ENCODE results near the gene TMEM175.

The TMEM175 gene

DNA sequence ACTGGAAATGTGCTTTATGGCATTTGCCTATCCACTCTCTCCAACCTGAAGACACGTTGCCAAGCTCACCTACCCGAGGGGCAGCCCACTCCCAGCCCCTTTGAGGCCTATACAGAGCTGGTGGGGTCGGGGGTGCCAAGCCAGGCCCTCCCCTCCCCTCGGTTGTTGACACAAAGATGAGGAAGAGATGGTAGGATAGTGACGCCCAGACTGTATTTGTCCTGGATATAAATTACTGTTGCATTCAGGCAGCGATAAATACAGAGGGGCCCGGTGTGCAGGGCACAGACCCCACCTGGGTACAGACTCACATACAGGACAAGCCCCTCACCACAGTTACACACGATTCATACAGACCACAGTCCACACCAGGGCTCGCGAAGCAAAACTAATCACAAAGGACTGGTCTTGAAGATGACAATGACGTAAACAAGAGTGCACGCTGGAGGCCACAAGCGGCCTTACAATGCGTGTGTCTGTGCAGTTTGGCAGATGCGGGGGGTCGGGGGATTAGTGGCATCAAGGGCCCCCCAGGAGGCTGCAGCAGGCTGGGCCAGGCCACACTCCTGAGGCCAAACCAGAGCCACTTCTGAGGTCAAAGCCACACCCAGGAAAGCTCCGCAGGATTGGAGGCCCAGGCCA is 26.6 kb downstream of the TMEM175 start:
- no peak for DNase-seq (ENCODE audit: low read depth in 3 of 3)

DNA sequence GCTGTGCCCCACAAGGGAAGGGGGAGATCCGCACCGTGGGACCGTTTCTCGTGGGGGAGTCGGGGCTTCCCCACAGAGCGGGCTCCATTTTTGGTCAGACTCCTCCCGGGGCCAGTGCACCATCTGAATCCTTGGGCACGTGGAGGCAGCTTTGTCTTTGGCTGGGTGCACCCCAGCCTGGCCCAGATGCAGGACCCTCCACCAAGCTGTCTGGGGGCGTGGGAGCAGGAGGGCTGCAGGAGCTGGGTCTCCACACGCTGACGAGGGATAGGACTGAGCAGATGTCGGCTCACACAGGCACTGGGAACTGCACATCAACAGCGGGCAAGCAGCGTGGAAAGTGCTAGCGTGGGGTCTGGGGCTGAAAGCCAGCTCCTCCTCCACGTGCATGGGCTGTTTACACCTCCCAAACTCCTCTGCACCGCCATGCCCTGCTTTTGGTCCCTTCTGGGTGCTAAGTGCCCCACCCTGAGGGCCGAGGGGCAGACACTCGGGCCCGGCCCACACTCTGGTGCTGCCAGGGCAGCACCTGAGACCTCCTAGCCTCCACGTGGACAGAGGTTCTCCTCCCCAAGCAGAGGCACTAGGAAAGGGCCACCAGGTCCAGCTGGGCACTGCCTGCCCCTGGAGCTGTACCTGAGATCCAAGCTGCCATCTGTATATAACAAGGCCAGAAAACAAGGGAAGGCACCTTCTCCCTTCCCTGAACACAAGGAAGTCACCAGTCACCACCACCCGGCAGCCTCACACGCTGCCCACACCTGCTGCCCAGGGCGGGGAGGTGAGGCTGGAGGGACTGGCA is 27.3 kb downstream of the TMEM175 start:
- no peak for DNase-seq (ENCODE audit: low read depth in 3 of 3)

DNA sequence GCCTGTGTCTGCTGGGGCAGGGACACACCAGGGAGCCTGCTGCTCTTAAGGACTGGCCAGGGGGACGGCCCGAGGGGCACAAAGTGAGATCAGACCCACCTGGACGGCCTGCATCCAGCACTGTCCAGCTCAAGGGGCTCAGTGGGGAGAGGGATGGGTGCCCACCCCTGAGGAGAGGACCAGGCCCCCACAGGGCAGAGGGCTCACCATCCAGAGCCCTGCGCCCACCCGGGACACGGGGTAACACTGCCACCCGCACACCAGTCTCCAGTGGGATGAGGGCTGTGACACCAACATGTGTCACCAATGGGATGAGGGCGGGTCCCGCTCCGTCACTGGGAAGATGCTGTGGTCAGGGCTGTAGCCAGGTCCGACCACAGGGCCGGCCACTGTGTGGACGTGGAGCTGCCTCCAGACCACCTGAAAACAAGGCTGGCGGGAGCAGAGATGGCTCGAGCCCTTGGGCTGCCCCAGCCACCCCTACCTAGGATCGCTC is 27.9 kb downstream of the TMEM175 start:
- DNase-seq (ENCODE audit: low read depth in 3 of 3) = no peak

DNA sequence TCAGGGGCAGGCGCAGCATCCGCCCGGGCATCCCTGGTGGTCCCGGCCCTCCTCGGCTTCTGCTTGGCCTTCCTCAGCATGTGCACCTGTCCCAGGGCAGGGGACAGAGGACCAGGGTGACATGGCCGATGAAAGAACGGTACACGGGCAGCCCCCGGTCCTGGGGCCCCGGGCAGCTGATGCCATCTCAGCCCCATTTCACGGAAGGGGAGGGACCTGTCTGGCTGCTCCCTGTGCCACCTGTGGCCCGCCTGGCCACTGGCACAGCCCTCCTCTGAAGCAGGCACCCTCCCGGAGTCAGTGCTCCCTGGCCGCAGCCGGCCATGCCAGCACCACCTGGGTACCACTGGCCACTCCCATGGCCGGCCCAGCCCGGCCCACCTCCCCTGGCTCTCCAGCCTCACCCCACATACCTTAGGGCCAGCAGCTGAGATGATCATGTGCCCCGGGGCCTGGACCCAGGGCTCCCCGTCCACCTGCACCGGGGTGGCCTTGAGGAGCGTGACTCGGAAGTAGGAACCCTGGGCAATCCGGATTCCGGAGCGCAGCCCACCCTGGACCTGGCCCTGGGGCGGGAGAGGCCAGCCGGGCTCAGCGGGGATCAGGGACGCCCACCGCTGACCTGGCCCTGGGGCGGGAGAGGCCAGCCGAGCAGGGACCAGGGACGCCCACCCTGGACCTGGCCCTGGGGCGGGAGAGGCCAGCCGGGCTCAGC is 28.5 kb downstream of the TMEM175 start:
- no peak for DNase-seq (ENCODE audit: low read depth in 3 of 3)

DNA sequence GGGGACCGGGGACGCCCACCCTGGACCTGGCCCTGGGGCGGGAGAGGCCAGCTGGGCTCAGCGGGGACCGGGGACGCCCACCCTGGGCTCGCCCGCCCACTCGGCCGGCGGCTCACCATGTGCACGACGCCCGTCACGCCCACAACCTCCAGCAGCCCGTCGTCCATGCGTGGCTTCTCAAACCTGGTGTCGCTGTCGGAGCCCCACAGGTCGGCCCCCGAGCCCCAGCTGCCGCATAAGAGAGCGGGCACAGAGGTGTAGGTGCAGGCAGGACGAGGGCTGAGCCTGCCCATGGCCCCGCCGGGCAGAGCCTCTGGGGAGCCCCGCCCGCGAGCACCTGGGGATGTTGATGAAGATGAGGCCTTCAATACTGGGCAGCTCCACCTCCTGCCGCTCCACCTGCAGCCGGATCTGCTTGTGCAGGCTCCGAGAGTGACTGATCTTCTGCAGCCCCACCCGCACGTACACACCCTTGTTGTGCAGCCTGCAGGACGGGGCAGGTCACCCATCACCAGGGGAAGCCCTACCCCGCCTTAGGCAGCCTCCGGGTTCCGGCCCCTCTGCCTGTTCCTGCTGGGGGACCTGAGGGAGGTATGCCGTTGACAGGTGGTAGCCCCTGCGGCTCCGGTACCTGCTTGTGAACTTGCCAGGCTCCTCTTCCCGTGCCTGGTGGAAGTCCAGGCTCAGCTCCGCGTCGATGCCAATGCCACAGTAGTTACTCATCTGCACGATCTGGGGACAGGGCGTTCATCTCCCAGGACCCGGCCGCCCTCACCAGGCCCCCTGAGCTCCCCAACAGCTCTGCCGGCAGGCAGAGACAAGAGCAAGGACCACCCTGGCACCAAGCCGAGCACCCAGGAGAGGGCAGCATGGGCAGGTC is 29.3 kb downstream of the TMEM175 start:
- DNase-seq (ENCODE audit: low read depth in 3 of 3) = no peak

DNA sequence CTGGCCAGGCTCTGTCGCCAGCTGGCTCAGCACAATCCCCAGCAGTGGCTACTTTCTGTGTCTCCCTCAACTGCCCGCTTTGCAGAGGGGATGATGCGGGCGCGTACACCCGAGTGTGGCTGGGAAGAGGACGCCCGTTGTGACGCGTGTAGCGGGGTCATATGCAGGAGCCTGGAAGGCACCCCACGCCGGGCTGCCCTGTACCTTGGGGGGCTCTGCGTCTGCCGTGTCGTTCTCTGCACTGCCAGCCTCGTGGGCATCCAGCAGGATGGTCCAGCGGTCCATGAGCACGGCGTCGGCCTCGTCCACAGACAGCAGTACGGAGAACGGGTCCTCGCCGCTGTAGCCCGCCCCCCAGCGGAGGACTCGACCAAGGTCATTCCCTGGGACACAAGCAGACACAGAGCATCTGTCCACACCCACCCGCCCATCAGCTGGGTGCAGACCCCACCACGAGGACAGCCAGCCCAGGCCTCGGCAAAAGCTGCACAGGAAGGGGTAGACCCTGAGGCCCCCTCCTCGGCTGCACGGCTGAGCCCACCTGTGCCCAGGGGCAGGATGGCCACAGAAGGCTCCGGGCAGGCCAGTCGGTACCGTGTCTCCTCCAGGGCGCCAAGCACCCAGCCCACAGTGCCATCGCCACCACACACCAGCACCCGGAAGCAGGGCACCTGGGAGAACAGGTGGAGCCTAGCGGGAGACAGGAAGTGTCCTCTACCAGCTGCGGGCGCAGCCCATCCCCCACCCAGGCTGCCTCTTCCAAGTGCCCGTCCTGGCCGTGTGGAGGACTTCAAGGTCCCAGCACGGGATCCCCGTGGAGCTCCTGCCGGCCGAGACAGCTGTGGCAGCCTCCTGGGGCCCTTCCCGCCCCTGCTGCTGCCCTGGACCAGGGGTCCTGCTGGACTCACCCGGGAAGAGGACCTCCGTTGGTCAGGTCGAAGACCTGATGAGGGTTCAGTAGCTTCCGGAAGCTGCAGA is 30.3 kb downstream of the TMEM175 start:
- DNase-seq (ENCODE audit: low read depth in 3 of 3) = no peak

DNA sequence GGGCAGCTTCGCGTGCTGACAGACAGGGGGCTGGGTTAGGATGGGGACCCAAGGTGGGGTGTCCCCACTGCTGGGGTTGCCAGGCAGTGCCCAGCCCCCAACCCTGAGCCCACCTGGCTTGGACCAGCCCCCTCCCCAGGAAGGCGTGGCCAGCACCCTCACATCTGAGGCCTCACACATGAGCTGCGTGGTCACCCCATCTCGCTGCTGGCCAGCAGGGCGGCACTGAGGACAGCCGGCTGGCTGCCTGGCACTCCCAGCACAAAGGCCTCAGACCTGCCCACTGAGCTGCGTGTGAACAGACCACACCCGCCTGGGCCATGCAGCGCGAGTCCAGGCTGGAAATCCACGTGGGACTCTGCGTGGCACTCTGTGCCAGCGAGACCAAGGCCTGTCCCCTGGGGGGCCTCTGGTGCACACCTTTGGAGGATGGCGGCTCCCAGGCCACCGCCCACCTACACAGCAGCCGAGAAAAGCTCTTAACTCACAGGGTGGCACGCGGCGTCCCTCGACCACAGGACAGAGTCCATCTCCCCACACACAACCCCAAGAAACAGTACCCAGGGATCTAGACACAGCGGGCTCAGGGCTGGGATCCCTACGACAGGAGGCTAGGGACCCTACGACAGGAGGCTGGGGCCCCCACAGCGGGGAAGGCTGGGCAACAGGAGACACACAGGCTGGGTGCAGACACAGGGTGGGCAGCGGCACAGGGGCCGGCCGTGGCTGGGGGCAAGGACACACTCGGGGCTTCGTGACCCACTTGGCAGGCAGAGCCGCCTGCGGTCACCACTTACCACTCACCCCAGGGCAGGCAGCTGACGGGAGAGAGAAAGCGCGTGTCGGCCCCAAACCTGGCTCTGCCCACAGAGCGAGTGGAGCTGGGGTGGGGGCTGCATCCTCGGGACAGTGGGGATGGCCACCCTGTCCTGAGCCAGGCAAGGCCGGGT is 31.3 kb downstream of the TMEM175 start:
- DNase-seq (ENCODE audit: low read depth in 3 of 3) = no peak

DNA sequence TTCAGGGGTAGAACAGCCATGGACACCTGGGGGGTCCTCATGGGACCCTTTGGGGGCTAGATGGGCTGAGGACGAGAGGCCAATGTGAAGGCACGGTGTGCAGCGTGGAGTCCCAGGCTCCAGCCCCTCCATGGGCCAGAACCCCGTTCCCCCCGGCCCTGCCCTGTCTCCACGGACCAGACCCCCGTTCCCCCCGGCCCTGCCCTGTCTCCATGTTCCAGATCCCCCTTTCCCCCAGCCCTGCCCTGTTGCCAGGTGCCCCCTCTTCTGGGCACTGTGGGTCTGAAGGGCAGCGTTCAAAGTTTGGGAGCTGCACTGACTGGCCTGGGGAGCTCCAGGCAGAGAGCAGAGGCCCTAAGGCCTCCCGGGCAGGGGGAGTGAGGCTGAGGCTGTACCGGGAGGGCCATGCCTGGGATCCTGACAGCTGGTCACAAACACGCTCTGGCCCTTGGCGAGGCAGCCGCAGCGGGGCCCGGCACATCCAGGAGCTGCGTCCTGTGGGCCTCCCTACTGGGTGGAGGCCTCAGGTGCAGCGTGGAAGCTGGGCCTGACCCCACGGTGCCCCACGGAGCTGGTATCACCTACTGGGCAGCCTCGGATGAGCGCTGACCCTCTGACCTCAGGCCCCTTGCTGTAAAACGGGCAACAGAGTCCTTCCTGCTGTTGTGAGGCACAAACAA is 32.2 kb downstream of the TMEM175 start:
- DNase-seq (ENCODE audit: low read depth in 3 of 3) = no peak

DNA sequence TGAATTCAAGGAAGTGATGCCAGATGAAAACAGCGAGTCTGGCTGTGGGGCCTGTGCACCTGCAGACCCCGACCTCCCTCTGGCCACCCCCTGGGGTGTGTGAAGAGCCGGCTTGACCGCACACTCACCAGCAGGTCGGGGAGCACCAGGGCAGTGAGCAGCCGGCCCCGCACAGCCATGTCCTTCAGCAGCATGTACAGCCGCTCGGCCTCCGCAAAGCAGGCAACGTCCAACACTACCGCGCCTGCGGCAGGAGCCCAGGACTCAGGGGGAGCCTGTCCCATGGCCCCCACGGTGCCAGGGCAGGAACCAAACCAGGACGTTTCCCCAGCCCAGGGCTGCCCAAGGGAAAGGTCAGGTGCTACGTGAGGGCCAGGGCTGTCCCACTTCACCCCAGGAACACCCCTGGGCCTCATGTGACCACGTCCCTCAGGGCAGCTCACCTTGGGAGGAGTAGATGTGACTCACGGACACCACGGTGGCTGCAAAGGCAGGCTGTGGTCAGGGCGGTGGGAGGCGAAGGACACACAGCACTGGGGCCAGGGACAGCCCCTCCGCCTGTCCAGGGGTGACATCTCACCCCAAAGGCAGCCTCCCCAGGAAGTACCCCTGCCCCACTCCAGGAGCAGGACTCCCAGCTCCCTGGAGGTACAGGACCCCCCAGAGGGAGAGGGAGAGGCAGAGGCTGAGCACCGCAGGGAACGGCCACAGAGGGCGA is 32.9 kb downstream of the TMEM175 start:
- DNase-seq (ENCODE audit: low read depth in 3 of 3) = no peak

DNA sequence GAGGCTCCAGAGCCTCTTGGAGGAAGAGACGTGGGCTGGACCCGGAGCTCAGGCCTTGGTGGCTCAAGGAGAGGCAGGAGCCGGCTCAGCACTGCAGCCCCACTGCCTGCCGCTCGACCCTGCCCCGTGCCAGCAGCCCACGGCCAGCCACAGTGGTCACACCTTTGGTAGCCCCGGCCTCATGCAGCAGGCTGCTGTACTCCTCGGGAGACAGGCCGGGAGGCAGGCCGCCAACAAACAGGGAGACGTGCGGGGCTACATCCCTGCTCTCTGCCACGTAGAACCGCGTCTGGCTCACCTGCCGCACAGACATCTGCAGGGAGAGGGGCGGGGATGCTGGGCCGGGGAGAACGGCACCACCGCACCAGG is 33.5 kb downstream of the TMEM175 start:
- DNase-seq (ENCODE audit: low read depth in 3 of 3) = no peak

DNA sequence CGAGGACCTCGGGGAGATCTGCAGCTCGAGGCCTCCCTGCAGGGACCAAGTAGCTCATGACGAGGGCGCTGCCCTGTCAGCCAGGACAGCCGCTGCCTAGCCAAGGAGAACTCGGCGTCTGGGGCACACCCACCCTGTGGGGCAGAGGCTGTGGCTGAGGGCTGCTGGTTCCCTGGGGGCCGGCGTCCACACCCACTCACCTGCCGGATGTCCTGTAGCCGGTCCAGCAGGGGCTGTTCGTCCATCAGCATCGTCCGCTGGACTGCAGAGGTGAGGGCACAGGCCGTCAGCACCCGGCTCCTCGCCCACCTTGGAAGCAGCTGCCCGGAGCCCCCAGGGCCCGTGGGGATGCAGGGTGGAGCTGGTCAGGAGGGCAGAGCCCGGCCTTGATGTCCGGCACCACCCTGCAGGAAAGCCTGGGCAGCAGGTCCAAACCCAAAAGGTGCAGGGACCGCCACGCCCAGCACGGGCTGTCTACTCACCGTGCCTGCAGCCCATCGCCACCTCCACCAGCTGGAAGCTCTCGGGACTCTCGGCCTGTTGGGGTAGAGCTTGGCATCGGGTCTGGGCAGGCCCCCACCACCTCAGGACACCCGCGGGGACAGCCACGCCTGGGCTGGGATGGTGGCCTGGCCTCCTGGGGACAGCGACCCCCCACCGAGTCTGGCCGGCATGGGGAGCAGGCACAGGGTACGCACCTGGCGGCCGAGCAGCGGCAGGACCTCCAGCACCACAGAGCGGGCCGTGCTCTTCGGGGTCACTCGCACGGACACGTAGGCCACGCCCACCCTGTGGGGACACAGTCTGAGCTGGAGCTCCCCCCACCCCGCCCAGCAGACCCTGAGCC is 34.2 kb downstream of the TMEM175 start:
- no peak for DNase-seq (ENCODE audit: low read depth in 3 of 3)

DNA sequence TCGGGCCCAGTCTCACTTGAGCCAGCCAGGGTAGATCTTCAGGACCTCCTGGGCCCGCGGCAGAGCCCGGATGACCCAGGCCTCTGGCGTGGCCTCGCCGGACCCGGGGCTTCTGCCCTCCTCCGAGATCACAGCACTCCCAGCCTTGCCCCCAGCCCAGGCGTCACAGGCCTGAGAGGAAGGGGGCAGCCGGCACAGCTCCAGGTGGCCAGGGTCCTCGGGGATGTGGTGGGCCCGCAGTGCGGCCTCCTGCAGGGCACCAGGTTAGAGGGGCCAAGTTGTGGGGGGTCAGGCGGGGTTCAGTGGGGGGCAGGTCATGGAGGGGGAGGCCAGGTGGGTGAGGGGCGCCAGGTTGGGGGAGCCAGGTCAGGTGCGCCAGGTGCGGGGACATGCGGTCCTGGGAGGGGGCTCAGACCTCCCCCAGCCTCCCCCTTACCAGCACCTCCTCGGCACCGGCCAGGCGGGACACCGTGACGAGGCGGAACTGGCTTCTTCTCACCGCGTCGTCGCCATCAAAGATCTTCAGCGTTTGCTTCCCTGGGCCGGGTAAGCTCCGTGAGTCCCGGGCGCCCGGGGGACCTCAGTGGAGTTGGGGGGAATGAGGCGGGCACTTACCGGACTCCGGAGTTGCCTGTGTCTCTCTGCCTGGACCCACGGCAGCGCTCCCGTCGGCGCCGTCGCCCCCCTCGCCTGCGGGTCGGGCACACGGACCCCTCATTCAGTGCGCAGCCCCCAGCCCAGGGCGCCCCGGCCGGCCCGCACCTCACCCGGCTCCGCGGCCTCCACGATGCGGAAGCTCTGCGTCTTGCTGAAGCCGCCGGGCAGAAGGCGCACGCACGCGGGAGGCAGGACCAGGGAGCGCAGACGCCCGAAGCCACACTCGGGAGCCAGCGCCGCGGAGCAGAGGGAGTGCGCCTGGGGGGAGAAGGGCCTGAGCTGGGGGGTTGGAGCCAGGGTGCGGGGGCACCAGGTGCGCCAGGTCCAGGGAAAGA is 35.1 kb downstream of the TMEM175 start:
- DNase-seq (ENCODE audit: low read depth in 3 of 3) = no peak

DNA sequence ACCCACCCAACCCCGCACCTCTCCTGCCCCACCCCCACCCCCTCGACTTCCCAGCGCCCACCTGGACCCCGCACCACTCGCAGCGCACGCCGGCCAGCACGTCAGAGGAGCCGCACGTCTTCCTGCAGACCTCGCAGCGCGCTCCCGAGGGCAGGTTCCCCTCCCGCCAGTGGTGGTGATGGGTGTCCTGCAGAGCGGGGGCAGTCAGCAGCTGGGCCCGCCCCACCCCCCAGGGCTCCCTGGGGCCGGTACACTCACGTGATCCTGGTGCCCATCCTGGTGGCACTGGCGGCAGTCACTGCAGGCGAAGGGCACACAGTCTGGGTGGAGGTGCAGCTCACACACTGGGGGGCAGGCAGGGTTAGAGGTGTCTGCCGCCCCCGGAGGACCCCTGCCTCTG is 36.0 kb downstream of the TMEM175 start:
- DNase-seq (ENCODE audit: low read depth in 3 of 3) = no peak

DNA sequence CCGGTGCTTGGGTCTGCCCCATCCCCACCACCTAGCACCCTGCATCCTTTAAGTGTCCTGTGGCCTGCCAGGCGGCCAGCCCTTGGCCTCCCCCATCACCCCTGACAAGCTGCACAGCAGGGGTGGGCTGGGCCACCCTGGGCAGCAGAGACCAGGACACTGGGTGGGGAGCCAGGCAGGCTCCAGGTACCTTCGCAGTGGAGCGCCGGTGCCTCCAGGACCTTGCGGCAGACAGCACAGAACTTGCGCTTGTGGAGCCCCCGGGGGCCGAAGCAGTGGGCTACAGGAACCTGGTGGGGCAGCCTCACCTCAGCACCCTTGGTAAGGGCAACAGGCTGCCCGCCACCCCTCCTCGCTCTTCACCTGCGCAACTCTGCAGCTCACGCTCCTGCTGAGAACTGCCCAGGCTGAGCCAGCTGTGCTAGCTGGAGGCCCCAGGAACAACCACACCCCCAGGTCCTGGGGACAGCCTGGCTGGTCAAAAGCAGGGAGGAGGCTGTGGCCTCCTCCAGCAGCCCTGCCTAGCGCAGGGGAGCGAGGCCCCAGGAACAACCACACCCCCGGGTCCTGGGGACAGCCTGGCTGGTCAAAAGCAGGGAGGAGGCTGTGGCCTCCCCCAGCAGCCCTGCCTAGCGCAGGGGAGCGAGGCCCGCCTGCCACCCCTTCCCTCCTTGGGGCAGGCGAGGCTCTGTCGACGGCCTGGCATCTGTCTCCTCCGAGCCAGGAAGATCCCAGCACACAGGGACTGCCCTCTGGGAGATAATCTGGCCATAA is 36.5 kb downstream of the TMEM175 start:
- DNase-seq (ENCODE audit: low read depth in 3 of 3) = no peak

DNA sequence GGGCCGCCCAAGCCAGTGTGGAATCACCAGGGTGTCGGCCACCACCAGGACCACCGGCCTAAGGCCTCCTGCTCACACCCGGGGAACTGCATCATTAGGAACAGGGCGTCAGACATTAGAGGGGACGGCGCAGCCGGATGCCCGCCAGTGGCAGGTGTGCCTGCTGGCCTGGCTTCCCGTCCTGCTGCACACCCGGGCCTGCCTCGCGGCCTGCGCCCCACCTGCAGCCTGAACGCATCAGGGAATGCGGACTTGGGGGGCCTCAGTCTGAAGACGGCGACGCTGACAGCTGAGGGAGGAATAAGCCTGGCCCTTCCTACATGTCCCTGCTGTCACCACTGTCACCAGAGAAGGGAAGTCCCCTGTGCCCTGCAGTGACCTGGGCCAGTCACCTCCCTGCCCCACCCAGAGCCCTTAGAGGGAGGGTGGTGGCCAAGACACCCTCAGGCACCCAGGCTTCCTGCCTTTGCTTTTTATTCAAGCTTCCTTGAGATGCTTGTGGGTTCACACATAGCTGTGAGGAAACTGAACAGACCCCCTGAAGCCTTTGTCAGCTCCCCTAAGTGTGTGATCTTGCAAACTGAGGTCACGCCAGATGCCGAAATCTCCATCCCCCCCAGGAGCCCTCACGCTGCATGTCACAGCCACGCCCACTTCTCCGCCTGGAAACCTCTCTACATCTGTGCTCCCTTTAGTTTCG is 37.9 kb downstream of the TMEM175 start:
- DNase-seq (ENCODE audit: low read depth in 3 of 3) = no peak

Data from stimulated activated CD4-positive, alpha-beta T cell treated with anti-CD3 and anti-CD28 coated beads, TNF-alpha, amount 100 ng/mL, for 48 hours (primary cell).